Measurements from ENCODE around the gene NLGN1. TPM values are rescaled to one million over a fixed set of nuclear protein-coding genes. Genes with fewer than 3 reads are reported as not detected.
A peak's percentile ranks its signal among the peaks of the same experiment; 100 is the strongest.
"Not testable (repeated sequence)": the region's sequence is repeated elsewhere in the genome, so short reads cannot be mapped to it uniquely, and the experiment has no call there.

The NLGN1 gene
- total RNA-seq, 1 experiment from 2014 or later = 20.7 TPM

DNA sequence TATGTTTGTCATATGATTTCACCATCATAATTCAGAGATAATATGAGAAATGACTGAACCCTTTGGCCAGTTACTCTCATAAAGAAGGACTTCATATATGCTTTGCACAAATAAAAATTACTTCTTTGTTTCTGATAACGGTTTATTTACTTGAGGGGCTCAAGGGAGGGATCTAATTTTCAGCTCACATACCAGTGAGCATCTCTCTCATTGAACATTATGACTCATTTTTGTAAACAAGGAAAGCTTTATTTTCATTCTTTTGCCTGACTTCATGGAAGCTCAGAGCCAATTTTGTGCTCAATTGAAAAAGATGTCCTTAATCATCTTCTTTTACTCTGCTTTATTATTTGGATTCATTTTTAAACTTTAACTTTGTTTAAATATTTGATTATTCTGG is 5.8 kb downstream of the NLGN1 start:
- Histone ChIP-seq H3K4me3 (no peak overlapping the region), H3K27me3 (no peaks in the 10 kb centered on the region), H3K9me3 (replicated peaks) (no peaks in the 10 kb centered on the region), H3K4me1 (no peaks in the 10 kb centered on the region), H3K27ac (no peak overlapping the region), H3K36me3 (no peaks in the 10 kb centered on the region)
- no peak for DNase-seq

DNA sequence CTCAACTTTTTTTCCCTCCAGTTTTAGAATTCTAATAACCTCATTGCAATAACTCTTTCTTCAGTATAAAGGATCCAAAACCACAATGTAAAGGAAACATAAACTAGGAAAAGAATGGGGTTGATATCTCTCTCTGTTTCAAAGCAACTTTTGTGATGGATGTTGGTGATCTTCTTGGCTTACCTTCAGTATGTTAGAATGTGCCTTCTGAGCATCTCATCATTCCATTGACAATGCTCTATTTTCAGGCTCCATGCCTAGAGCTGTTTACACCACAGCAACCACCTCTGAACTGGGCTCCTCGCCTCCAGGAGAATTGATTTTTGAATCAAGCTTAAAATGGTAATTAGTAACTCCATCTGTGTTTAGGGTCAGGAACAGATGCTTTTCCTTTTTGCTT is 6.6 kb downstream of the NLGN1 start:
- no peaks in the 10 kb centered on the region for H3K9me3 ChIP-seq (replicated peaks)

DNA sequence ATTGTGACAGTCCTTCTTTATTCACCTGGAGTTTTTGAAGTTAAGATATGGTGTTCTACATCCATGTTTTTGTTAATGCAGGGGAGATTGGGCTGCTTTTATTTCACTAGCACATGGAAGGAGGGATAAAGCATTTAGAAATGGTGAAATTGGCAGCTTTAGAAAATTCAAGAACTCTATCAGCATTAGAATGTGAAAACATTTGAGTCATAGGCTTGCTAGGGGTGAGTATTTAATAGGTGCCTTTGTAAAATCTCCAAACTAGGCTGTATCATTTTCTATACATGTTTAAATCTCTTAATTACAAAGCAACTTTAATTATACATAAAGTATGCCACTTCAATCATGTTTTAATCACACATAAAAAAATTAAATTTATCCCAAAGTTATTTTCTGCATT is 12.9 kb downstream of the NLGN1 start:
- no peak for DNase-seq
- H3K36me3 ChIP-seq = no peaks in the 10 kb centered on the region
- no peak overlapping the region for H3K4me3 ChIP-seq
- H3K4me1 ChIP-seq = no peaks in the 10 kb centered on the region
- no peaks in the 10 kb centered on the region for H3K9me3 ChIP-seq (replicated peaks)
- H3K27me3 ChIP-seq = no peaks in the 10 kb centered on the region
- H3K27ac ChIP-seq = no peak overlapping the region

More for the DNA sequence above, 6.6 kb downstream of the NLGN1 start:
- no peaks in the 10 kb centered on the region for H3K36me3 ChIP-seq
- no peak for DNase-seq
- no peak overlapping the region for H3K27ac ChIP-seq
- H3K27me3 ChIP-seq = no peaks in the 10 kb centered on the region
- H3K4me1 ChIP-seq = no peaks in the 10 kb centered on the region
- H3K4me3 ChIP-seq = no peak overlapping the region

DNA sequence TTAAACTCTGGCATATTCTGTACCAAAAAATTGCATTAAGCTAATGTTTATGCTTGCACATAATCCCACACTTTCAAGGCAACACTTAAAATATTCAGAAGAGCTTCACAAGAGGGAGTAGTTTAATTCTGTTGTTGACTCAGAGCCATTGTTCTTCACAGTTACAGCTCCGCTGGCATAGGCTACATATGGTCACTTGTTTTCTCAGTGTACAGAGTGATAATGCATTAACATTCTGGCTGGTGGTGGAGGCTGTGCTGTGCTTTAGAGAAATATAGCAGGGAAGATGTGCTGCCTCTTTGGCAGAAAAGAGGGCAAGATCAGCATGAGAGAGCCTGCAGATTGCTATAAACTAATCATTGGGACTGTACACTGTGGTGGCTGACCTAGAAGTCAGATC is 13.3 kb downstream of the NLGN1 start:
- H3K36me3 ChIP-seq = no peaks in the 10 kb centered on the region
- H3K27me3 ChIP-seq = no peaks in the 10 kb centered on the region
- no peak overlapping the region for H3K4me3 ChIP-seq
- DNase-seq = no peak
- H3K27ac ChIP-seq = no peak overlapping the region
- H3K9me3 ChIP-seq (replicated peaks) = no peaks in the 10 kb centered on the region
- no peaks in the 10 kb centered on the region for H3K4me1 ChIP-seq

DNA sequence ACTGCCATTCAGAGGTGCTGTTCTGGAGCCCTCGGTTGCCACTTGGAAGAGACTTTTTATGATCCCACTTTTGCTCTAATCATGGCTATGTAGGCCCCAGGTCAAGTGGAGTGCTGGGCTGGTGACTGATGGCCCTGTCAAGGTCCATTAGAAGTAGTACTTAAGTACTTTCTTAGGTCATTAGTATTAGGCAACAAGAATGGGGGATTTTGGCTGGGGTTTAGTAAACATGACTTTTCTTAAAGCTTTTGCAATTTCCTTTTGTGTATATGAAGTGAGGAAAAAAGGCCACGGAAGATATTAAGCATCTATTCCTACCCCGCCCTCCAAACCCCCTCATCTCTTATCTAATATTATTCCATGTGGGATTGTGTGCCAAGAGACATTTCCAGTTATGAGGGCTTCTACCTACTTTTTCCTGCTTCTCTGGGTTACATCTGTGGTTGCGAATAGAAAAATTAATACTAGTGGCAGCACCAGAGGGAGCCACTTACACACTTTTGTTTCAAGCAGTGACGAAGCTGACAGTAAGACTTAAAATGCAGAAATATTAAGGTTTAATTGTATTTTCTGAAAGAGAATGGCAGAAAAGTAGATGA is 13.9 kb downstream of the NLGN1 start:
- Histone ChIP-seq H3K9me3 (replicated peaks) (no peaks in the 10 kb centered on the region), H3K36me3 (no peaks in the 10 kb centered on the region), H3K27me3 (no peaks in the 10 kb centered on the region), H3K4me1 (no peaks in the 10 kb centered on the region), H3K27ac (no peak overlapping the region), H3K4me3 (no peak overlapping the region)
- peak; percentile 2 to 37 for DNase-seq

DNA sequence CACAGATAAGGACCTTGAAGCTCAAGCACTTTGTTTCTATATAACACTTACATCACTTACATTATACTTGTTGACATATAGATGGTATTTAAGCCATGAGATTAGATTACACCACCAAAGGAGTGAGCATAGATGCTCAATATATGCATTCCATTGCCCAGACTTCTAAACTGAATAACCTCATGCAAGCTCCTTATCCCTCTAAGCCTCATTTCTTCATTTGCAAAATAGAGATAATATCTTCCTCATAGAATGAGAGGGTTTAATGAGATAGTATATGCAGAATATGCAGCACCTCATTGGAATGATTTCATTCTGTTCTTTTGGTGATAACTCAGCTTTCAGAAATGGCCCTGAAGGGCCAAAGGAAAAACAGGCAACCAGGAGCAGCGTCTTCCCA is 18.5 kb downstream of the NLGN1 start:
- H3K4me1 ChIP-seq = no peaks in the 10 kb centered on the region
- DNase-seq = no peak

DNA sequence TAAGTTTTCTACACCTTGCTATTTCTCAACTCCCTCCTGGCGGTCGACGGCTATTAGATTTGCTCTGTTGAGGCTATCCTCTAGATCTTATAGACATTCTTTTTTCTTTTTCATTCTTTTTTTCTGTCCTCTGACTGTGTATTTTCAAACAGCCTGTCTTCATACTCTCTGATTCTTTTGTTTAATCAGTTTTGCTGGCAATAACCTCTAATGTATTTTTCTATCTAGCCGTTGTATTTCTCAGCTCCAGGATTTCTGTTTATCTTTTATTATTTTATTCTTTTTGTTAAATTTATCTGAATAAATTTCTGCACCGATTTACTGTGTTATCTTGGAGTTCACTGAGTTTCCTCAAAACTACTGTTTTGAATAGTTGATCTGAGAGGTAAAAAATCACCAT is 31.5 kb downstream of the NLGN1 start:
- no peaks in the 10 kb centered on the region for H3K4me1 ChIP-seq
- no peaks in the 10 kb centered on the region; the same call in 1 of the 2 replicates for H3K9me3 ChIP-seq (replicated peaks)
- no peaks in the 10 kb centered on the region for H3K36me3 ChIP-seq
- no peaks in the 10 kb centered on the region for H3K27me3 ChIP-seq
- H3K4me3 ChIP-seq = no peak overlapping the region
- H3K27ac ChIP-seq = no peak overlapping the region
- DNase-seq = no peak

More for the DNA sequence above, 18.5 kb downstream of the NLGN1 start:
- Histone ChIP-seq H3K36me3 (no peaks in the 10 kb centered on the region), H3K27ac (no peak overlapping the region), H3K4me3 (no peak overlapping the region), H3K9me3 (replicated peaks) (no peaks in the 10 kb centered on the region), H3K27me3 (no peaks in the 10 kb centered on the region)

DNA sequence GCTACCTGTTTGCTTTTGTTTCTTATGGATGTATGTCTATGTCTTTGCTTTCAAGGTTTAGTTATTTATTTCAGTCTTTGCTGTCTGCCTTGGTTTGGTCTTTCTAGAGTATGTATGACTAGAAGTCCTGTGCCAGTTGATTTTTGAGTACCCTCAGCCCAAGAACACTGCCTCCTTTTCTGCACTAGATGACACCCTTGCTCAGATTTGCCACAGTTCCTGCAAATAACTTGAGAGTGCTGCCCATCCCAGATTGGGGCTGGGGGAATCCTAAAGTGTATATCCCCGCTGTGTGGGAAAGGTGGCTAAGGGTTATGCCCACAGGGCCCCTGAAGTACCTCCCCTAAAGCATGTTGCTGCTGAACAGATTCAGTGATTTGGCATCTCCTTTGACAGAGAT is 32.0 kb downstream of the NLGN1 start:
- Histone ChIP-seq H3K4me1 (no peaks in the 10 kb centered on the region), H3K27me3 (no peaks in the 10 kb centered on the region), H3K4me3 (no peak overlapping the region), H3K27ac (no peak overlapping the region), H3K9me3 (replicated peaks) (no peaks in the 10 kb centered on the region; the same call in 1 of the 2 replicates), H3K36me3 (no peaks in the 10 kb centered on the region)
- no peak for DNase-seq

DNA sequence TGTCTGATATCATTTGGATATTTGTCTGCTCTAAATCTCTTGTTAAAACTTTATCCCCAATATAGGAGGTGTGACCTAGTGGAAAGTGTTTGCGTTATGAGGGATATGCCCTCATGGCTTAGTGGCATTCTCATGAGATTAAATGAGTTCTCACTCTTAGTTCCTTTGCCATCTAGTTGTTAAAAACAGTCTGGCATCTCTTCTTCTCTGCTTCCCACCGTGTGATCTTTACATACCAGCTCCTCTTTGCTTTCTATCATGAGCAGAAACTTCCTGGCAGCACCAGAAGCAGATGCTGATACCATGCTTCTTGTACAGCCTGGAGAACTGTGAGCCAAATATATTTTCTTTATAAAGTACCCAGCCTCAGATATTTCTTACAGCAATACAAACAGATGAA is 33.0 kb downstream of the NLGN1 start:
- Histone ChIP-seq H3K4me3 (no peak overlapping the region), H3K27ac (no peak overlapping the region), H3K27me3 (no peaks in the 10 kb centered on the region), H3K9me3 (replicated peaks) (no peaks in the 10 kb centered on the region; the same call in 1 of the 2 replicates), H3K4me1 (no peaks in the 10 kb centered on the region), H3K36me3 (no peaks in the 10 kb centered on the region)
- no peak for DNase-seq

DNA sequence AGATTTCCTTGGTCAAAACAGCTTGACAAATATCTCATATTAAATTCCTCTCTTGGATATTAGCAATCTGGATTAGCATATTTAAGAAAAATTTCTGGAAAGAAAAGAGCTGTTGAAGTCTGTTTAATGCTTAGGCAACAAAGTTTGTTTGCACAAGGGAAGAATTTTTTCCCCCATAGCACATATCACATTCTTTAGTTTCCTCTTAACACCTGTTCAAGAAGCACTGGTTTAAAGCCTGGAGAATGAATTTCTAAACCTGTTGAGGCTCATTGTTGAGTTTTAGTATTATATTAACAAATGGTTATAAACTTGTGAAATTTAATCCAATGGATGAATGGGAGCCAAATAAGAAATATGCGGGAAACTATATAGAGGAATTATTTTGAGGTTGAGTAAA is 41.5 kb downstream of the NLGN1 start:
- Histone ChIP-seq H3K27ac (no peak overlapping the region), H3K27me3 (no peaks in the 10 kb centered on the region), H3K4me3 (no peak overlapping the region), H3K4me1 (0 out of 2 replicates have a peak, but pooled peaks cover 3% of the 10 kb centered on the region), H3K9me3 (replicated peaks) (no peaks in the 10 kb centered on the region), H3K36me3 (no peaks in the 10 kb centered on the region)
- DNase-seq = peak in 1 of 2 experiments; percentile 6

DNA sequence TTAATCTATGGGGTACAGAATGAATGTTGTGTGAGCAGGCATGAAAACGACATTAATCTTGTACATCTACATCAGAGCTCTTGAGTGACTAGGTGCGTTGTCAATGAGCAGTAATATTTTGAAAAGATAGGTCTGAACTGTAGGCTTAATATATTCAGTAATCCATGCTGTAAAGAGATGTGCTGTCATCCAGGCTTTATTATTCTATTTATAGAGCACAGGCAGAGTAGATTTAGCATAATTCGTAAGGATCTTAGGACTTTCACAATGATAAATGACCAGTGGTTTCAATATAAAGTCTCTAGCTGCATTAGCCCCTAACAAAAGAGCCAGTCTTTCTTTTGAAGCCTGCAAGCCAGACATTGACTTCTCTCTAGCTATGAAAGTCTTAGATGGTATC is 43.0 kb downstream of the NLGN1 start:
- Histone ChIP-seq H3K4me3 (no peak overlapping the region), H3K27ac (no peak overlapping the region), H3K27me3 (no peaks in the 10 kb centered on the region), H3K36me3 (no peaks in the 10 kb centered on the region), H3K9me3 (replicated peaks) (no peaks in the 10 kb centered on the region), H3K4me1 (0 out of 2 replicates have a peak, but pooled peaks cover 3% of the 10 kb centered on the region)
- DNase-seq = no peak

DNA sequence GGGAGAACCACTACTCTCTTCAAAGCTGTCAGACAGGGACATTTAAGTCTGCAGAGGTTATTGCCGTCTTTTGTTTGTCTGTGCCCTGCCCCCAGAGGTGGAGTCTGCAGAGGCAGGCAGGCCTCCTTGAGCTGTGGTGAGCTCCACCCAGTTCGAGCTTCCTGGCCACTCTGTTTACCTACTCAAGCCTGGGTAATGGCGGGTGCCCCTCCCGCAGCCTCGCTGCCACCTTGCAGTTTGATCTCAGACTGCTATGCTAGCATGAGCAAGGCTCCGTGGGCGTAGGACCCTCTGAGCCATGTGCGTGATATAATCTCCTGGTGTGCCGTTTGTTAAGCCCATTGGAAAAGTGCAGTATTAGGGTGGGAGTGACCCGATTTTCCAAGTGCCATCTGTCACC is 54.0 kb downstream of the NLGN1 start:
- not testable (repeated sequence) for DNase-seq; H3K9me3 ChIP-seq (replicated peaks); H3K36me3 ChIP-seq

DNA sequence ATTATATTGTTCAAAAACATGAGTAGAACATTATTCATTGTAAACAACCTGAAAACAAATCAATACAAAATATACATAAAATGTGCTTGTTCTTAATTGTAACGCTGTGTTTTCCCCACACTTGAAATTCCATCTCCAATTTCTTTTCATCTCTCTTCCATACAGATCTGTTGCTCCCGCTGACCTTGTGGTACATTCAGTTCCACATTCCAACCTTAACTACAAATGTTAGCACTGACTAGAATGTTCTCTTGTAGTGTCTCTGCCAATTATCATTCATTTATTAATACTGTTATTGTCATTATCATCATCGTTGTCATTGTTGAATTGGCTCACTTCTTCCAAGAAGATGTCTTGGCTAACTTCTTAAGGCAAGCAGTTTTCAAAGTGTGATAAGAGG is 65.7 kb downstream of the NLGN1 start:
- Histone ChIP-seq H3K4me3 (no peak overlapping the region), H3K9me3 (replicated peaks) (no peaks in the 10 kb centered on the region), H3K27ac (no peak overlapping the region), H3K4me1 (no peaks in the 10 kb centered on the region), H3K36me3 (no peaks in the 10 kb centered on the region), H3K27me3 (no peaks in the 10 kb centered on the region)
- DNase-seq = no peak

More for the DNA sequence above, 54.0 kb downstream of the NLGN1 start:
- not testable (repeated sequence) for H3K4me3 ChIP-seq, H3K27ac ChIP-seq, H3K4me1 ChIP-seq, H3K27me3 ChIP-seq

DNA sequence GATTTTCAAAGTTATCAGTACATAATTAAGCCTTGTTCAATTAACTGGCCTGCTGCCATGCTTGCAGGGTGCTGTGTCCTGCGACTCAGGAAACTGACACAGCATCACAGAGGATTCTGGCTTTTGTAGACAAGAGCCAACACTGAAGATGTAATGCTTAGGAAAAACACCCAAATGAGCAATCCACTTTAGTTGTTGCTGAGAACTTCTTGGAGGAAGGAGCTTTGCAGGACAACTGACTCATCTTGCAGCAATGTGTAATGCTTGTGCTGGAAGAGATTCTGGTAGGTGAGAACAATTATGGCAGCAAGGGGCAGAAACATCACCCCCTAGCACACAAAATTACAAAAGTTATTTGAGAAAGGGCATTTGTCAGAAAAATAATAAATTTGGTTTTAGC is 67.6 kb downstream of the NLGN1 start:
- no peak overlapping the region for H3K4me3 ChIP-seq
- no peaks in the 10 kb centered on the region for H3K4me1 ChIP-seq
- DNase-seq = no peak
- H3K36me3 ChIP-seq = no peaks in the 10 kb centered on the region
- no peak overlapping the region for H3K27ac ChIP-seq
- no peaks in the 10 kb centered on the region for H3K9me3 ChIP-seq (replicated peaks)
- no peaks in the 10 kb centered on the region for H3K27me3 ChIP-seq

DNA sequence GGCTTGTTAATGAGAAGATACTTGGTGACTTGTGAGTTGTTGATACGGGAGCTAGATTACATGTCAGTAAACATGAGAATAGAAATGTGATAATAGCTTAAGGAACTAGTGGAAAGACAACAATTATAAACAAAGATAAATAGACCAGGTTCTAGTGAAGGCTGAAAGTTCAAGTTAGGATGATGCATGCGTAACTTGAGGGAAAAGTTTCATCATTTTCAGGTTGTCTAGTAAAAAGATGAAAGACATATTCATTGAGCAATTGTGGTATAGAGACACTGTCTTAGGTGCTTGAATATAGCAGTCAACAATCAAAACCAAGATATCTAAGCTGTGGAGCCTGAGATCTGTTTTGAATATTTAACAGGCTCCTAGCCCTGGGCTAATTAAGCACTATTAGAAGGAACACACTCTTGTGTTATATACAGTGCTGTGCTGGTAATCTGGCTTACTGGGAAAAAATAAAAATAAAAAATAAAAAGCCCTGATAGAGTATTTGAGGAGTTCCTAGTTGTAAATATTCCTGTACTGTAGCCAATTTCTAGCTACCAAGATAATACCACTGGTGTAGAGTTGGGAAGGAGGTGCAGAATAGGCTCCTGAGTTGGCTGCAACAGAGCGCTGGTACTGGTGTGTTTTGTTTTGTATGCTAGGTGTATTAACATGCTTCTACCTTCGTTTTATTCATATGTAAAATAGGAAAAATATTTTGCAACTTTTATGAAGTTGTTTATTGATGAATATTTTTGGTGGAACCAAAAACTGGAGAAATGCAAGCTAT is 68.5 kb downstream of the NLGN1 start:
- DNase-seq = no peak
- Histone ChIP-seq H3K27me3 (no peaks in the 10 kb centered on the region), H3K4me1 (no peaks in the 10 kb centered on the region), H3K4me3 (no peak overlapping the region), H3K27ac (no peak overlapping the region), H3K36me3 (no peaks in the 10 kb centered on the region), H3K9me3 (replicated peaks) (no peaks in the 10 kb centered on the region)

DNA sequence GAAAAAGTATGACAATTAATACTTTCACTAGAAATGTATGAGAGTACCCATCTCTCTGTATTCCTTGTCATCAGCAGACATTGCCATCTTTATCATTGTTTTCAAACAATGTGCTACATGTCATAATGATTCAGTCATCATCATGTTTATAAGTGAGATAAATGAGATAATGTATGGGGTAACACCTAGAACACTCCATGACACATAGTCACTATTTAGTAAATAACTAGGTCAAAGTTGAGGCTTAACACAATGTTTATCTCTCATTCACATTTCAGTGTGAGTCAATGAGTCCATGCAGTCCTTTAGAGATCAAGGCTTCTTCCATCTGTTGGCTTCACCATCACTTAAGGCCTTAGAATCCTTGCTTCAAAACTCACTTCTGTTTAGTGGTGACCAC is 70.0 kb downstream of the NLGN1 start:
- H3K9me3 ChIP-seq (replicated peaks) = no peaks in the 10 kb centered on the region
- H3K27me3 ChIP-seq = no peaks in the 10 kb centered on the region
- DNase-seq = no peak

More for the DNA sequence above, 70.0 kb downstream of the NLGN1 start:
- no peak overlapping the region for H3K4me3 ChIP-seq
- H3K4me1 ChIP-seq = no peaks in the 10 kb centered on the region
- H3K27ac ChIP-seq = no peak overlapping the region
- H3K36me3 ChIP-seq = no peaks in the 10 kb centered on the region

All from SJCRH30 (cell line).